CMK (cell line): Measurements from ENCODE around the gene NFAT5.
"Not testable (repeated sequence)": the region's sequence is repeated elsewhere in the genome, so short reads cannot be mapped to it uniquely, and the experiment has no call there.

Source experiments
- DNase-seq: peaks from one replicate; pipeline ENCODE4 v3.0.0-alpha.2; 2010; ENCODE audit warnings: low read depth

Gene NFAT5

GRCh38 chr16:69596801-69597200, 31.0 kb downstream of the NFAT5 start:
- no peak for DNase-seq

- no peak for DNase-seq
These were observed 32.3 kb downstream of the NFAT5 start for GRCh38 chr16:69598045-69598444.

GRCh38 chr16:69599731-69600130, 34.0 kb downstream of the NFAT5 start:
- no peak for DNase-seq

GRCh38 chr16:69600202-69600601, 34.4 kb downstream of the NFAT5 start:
- no peak for DNase-seq

- DNase-seq = no peak
These were observed 35.5 kb downstream of the NFAT5 start for GRCh38 chr16:69601250-69601649.

- no peak for DNase-seq
These were observed 41.2 kb downstream of the NFAT5 start for GRCh38 chr16:69606985-69607384.

GRCh38 chr16:69607674-69608073, 41.9 kb downstream of the NFAT5 start:
- no peak for DNase-seq

- DNase-seq = no peak
These were observed 44.6 kb downstream of the NFAT5 start for GRCh38 chr16:69610356-69610755.

- no peak for DNase-seq
These were observed 45.4 kb downstream of the NFAT5 start for GRCh38 chr16:69611103-69611640.

- no peak for DNase-seq
These were observed 47.8 kb downstream of the NFAT5 start for GRCh38 chr16:69613378-69614154.

- no peak for DNase-seq
These were observed 49.8 kb downstream of the NFAT5 start for GRCh38 chr16:69615528-69615927.

GRCh38 chr16:69616082-69616481, 50.3 kb downstream of the NFAT5 start:
- no peak for DNase-seq

GRCh38 chr16:69618307-69618706, 52.5 kb downstream of the NFAT5 start:
- no peak for DNase-seq

GRCh38 chr16:69618721-69619120, 53.0 kb downstream of the NFAT5 start:
- no peak for DNase-seq

GRCh38 chr16:69619514-69619913, 53.7 kb downstream of the NFAT5 start:
- no peak for DNase-seq

- DNase-seq = no peak
These were observed 54.8 kb downstream of the NFAT5 start for GRCh38 chr16:69620573-69620972.

GRCh38 chr16:69621225-69621624, 55.5 kb downstream of the NFAT5 start:
- no peak for DNase-seq

- DNase-seq = no peak
These were observed 60.5 kb downstream of the NFAT5 start for GRCh38 chr16:69626256-69626655.

- no peak for DNase-seq
These were observed 67.1 kb downstream of the NFAT5 start for GRCh38 chr16:69632828-69633227.

GRCh38 chr16:69633375-69633774, 67.6 kb downstream of the NFAT5 start:
- DNase-seq = no peak

- DNase-seq = not testable (repeated sequence)
These were observed 70.9 kb downstream of the NFAT5 start for GRCh38 chr16:69636563-69637146.

GRCh38 chr16:69637206-69637865, 71.6 kb downstream of the NFAT5 start:
- DNase-seq = not testable (repeated sequence)

- not testable (repeated sequence) for DNase-seq
These were observed 78.2 kb downstream of the NFAT5 start for GRCh38 chr16:69643997-69644396.
